IMR-90 (cell line): ENCODE measurements around the gene NUDT3. TPM values are rescaled to one million over a fixed set of nuclear protein-coding genes. Genes with fewer than 3 reads are reported as not detected.
"Not testable (repeated sequence)": the region's sequence is repeated elsewhere in the genome, so short reads cannot be mapped to it uniquely, and the experiment has no call there.

Experiments used
- ATAC-seq: fragments of 200-7000 bp; cut with Tn5 transposase; 2 replicates; pipeline ENCODE4 v1.9.1; 2020; ENCODE audit warnings: low read depth, mild to moderate bottlenecking, moderate library complexity
- BruUV-seq: library from RNA; stranded (reverse); fragments of 400-500 nt; replicated peaks from 2 replicates; lab custom pipeline; 2021; lab: Mats Ljungman, UMichigan
- CTCF ChIA-PET: fragments of 300-600 bp; formaldehyde crosslinking; extraction: SDS; loops from one replicate; lab custom pipeline; 2021; ENCODE audit warnings: antibody characterized with exemption; lab: Yijun Ruan, JAX
- POLR2A ChIA-PET: fragments of 300-600 bp; sonication (Branson Sonifier 250); formaldehyde crosslinking; loops from one replicate; lab custom pipeline; 2022; ENCODE audit warnings: antibody characterized with exemption; ENCODE audit not compliant: unreplicated experiment; lab: Charles Lee
- DNase-seq: peaks from one replicate; pipeline ENCODE4 v3.0.0; 2013
- H2AFZ ChIP-seq: replicated peaks from 2 replicates; pipeline ENCODE3; 2013; ENCODE audit warnings: low read length, mild to moderate bottlenecking; ENCODE audit not compliant: poor library complexity
- H2AK5ac ChIP-seq: 2 replicates; pipeline ENCODE4 v1.6.1; 2013; ENCODE audit warnings: low read depth, low read length, inconsistent platforms
- H2AK9ac ChIP-seq: replicated peaks from 2 replicates; pipeline ENCODE3; 2013; ENCODE audit warnings: mild to moderate bottlenecking, low read depth, low read length, moderate library complexity; ENCODE audit not compliant: poor library complexity
- H2BK120ac ChIP-seq: 2 replicates; pipeline ENCODE4 v1.6.1; 2013; ENCODE audit warnings: low read depth, low read length, inconsistent platforms
- H2BK15ac ChIP-seq: 3 replicates; pipeline ENCODE4 v1.6.1; 2013; ENCODE audit warnings: low read depth, low read length, inconsistent platforms
- H2BK20ac ChIP-seq: 2 replicates; pipeline ENCODE4 v1.6.1; 2013; ENCODE audit warnings: low read depth, mild to moderate bottlenecking, inconsistent platforms, low read length, moderate library complexity
- H2BK5ac ChIP-seq: 2 replicates; pipeline ENCODE4 v1.6.1; 2013; ENCODE audit warnings: mild to moderate bottlenecking, low read depth, low read length, inconsistent platforms; ENCODE audit not compliant: poor library complexity, severe bottlenecking
- H3K14ac ChIP-seq: replicated peaks from 2 replicates; pipeline ENCODE4 v1.6.1; 2013; ENCODE audit warnings: low read depth, low read length, inconsistent platforms
- H3K18ac ChIP-seq: 2 replicates; pipeline ENCODE4 v1.6.1; 2013; ENCODE audit warnings: low read depth, low read length, control low read depth
- H3K23ac ChIP-seq: 2 replicates; pipeline ENCODE4 v1.6.1; 2013; ENCODE audit warnings: low read depth, low read length, inconsistent platforms
- H3K27ac ChIP-seq: 2 replicates; pipeline ENCODE4 v1.5.1; 2013; ENCODE audit warnings: mild to moderate bottlenecking, control low read depth, low read length; ENCODE audit not compliant: insufficient read depth
- H3K27me3 ChIP-seq: 2 replicates; pipeline ENCODE4 v1.6.1; 2013; ENCODE audit warnings: low read length; ENCODE audit not compliant: control insufficient read depth, insufficient read depth
- H3K36me3 ChIP-seq: 2 replicates; pipeline ENCODE4 v1.6.1; 2013; ENCODE audit warnings: low read length, mixed read lengths; ENCODE audit not compliant: control insufficient read depth, insufficient read depth
- H3K4ac ChIP-seq: 2 replicates; pipeline ENCODE4 v1.6.1; 2013; ENCODE audit warnings: low read depth, low read length, inconsistent platforms
- H3K4me1 ChIP-seq: 2 replicates; pipeline ENCODE4 v1.6.1; 2013; ENCODE audit warnings: low read length, mixed read lengths; ENCODE audit not compliant: control insufficient read depth, insufficient read depth
- H3K4me2 ChIP-seq: 2 replicates; pipeline ENCODE4 v1.6.1; 2013; ENCODE audit warnings: low read depth, mild to moderate bottlenecking, control low read depth, low read length, moderate library complexity
- H3K4me3 ChIP-seq: 2 replicates; pipeline ENCODE4 v1.5.1; 2013; ENCODE audit warnings: low read depth, mild to moderate bottlenecking, control low read depth, low read length, moderate library complexity; ENCODE audit not compliant: insufficient read depth
- H3K56ac ChIP-seq: 2 replicates; pipeline ENCODE4 v1.6.1; 2013; ENCODE audit warnings: low read length, inconsistent platforms; ENCODE audit not compliant: insufficient read depth; ENCODE audit errors: extremely low read depth
- H3K79me1 ChIP-seq, 2 experiments: 2 replicates each; pipeline ENCODE4 v1.6.1; 2013; ENCODE audit warnings: low read length in 2 of 2, inconsistent platforms in 1 of 2, low read depth in 1 of 2
- H3K9ac ChIP-seq: 2 replicates; pipeline ENCODE4 v1.6.1; 2013; ENCODE audit warnings: low read depth, low read length, control low read depth
- H3K9me1 ChIP-seq: 2 replicates; pipeline ENCODE4 v1.6.1; 2013; ENCODE audit warnings: low read length, inconsistent platforms; ENCODE audit not compliant: insufficient read depth
- H3K9me3 ChIP-seq: 2 replicates; pipeline ENCODE4 v1.6.1; 2013; ENCODE audit warnings: low read length; ENCODE audit not compliant: control insufficient read depth, insufficient read depth
- H4K20me1 ChIP-seq: 2 replicates; pipeline ENCODE4 v1.6.1; 2013; ENCODE audit warnings: low read length, inconsistent platforms; ENCODE audit not compliant: insufficient read depth
- H4K5ac ChIP-seq: 2 replicates; pipeline ENCODE4 v1.6.1; 2013; ENCODE audit warnings: mild to moderate bottlenecking, low read depth, low read length, control low read depth
- H4K8ac ChIP-seq, 2 experiments: 2 replicates each; pipeline ENCODE4 v1.6.1; 2013; ENCODE audit warnings: low read depth in 2 of 2, low read length in 2 of 2, control low read depth in 1 of 2, inconsistent platforms in 1 of 2
- H4K91ac ChIP-seq: 2 replicates; pipeline ENCODE4 v1.6.1; 2013; ENCODE audit warnings: low read depth, low read length, inconsistent platforms; ENCODE audit not compliant: insufficient read depth
- WGBS, 2 experiments: methylation state at CpG; one replicate each; pipeline versions ENCODE4 v1.1.5 to v1.1.7; 2013; ENCODE audit warnings: missing lambda C conversion rate in 2 of 2; ENCODE audit not compliant: insufficient read length in 1 of 2; ENCODE audit errors: extremely low coverage in 2 of 2; 5-methylcytosine and 5-hydroxymethylcytosine counted together
- dilution Hi-C: fragments of 300-500 bp; cut with HindIII; formaldehyde crosslinking; loops from one replicate; pipeline ENCODE4 v1.14.3; 2018; ENCODE audit warnings: low sequenced_read_pairs; ENCODE audit not compliant: unreplicated experiment
- in situ Hi-C: fragments of 300-500 bp; cut with MboI; formaldehyde crosslinking; loops from 3 replicates; pipeline ENCODE4 v1.14.3; 2019; ENCODE audit warnings: low sequenced_read_pairs, inconsistent platforms, mixed read lengths
- intact Hi-C: fragments of 100-400 bp; cut with micrococcal nuclease; formaldehyde crosslinking; loops from 2 replicates; pipeline ENCODE4 v1.10.0; 2022
- polyA plus RNA-seq, 3 experiments: library from polyadenylated mRNA; depleted of rRNA; stranded (reverse); fragments of >200 nt; gene quantifications; 2 replicates each; pipeline ENCODE4 v1.2.3, GENCODE V29; 2012; ENCODE audit warnings: low replicate concordance in 1 of 3
- total RNA-seq: library from RNA; depleted of rRNA; stranded (reverse); fragments of >200 nt; gene quantifications from 2 replicates; pipeline ENCODE4 v1.2.3, GENCODE V29; 2012

Gene NUDT3
- total and polyA plus RNA-seq, 2 of the 4 experiments (the other 2 are of a cell fraction), result 10.1 to 17.2 TPM

DNA sequence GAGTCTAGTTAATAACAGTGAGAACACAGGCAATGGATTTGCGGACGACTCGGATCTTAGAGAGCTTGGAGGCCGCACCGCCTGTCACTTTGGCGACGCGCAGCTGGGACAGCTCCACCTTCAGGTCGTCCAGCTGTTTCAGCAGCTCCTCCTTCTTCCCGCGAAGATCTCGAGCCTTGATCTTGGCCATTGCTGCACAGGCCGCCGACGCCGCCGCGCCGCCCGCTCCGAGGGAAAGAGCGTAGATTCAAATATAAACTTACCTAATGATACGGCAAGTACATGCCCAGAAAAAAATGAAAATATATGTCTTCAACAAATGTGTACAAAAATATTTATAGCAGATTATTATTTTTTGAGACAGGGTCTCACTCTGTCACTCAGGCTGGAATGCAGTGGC, 129.0 kb downstream of the NUDT3 start:
- H2AK5ac ChIP-seq, H2BK120ac ChIP-seq, ATAC-seq, H3K79me1 ChIP-seq, H3K9me3 ChIP-seq, H3K23ac ChIP-seq, H3K56ac ChIP-seq, BruUV-seq, H3K14ac ChIP-seq, dilution Hi-C loops, H3K36me3 ChIP-seq, intact Hi-C loops, H2BK15ac ChIP-seq, H3K9me1 ChIP-seq, CTCF ChIA-PET, H3K27me3 ChIP-seq, H4K91ac ChIP-seq, H2BK20ac ChIP-seq, H2AK9ac ChIP-seq, in situ Hi-C loops, DNase-seq, POLR2A ChIA-PET, H3K27ac ChIP-seq, H2AFZ ChIP-seq, H3K4ac ChIP-seq, H4K20me1 ChIP-seq, H4K5ac ChIP-seq, H2BK5ac ChIP-seq, H3K4me3 ChIP-seq, H3K9ac ChIP-seq, H4K8ac ChIP-seq, H3K4me1 ChIP-seq, H3K4me2 ChIP-seq, H3K18ac ChIP-seq: not testable (repeated sequence)
- WGBS, 2 experiments, result 85% methylated on average over 7 of the region's 23 CpGs; no CpG with 5 or more reads in 1 of the 2 experiments
